HCT116 (cell line): ENCODE data around the gene YAP1. TPM values are rescaled to one million over a fixed set of nuclear protein-coding genes. Genes with fewer than 3 reads are reported as not detected.

ENCODE experiments used
- ATAC-seq: fragments of 200-7000 bp; cut with Tn5 transposase; 2 replicates; pipeline ENCODE4 v1.9.1; 2020; ENCODE audit warnings: mild to moderate bottlenecking, moderate library complexity
- BruUV-seq: library from RNA; stranded (reverse); fragments of 400-500 nt; replicated peaks from 2 replicates; lab custom pipeline; 2021; lab: Mats Ljungman, UMichigan
- CTCF ChIA-PET: fragments of 300-600 bp; sonication (Branson Sonifier 250); formaldehyde crosslinking; loops from one replicate; lab custom pipeline; 2021; ENCODE audit warnings: antibody characterized with exemption; lab: Charles Lee
- POLR2A ChIA-PET: fragments of 300-600, 350-600 bp; sonication (Branson Sonifier 250); formaldehyde crosslinking; loops from one replicate; lab custom pipeline; 2021; ENCODE audit warnings: antibody characterized with exemption; lab: Charles Lee
- RAD21 ChIA-PET, 2 experiments: fragments of 300-600 bp; sonication (Branson Sonifier 250); formaldehyde crosslinking; loops; one replicate each; lab custom pipeline; 2023; ENCODE audit warnings: low total read pairs in 2 of 2; ENCODE audit not compliant: uncharacterized antibody in 2 of 2, unreplicated experiment in 2 of 2, low non-redundant PET in 1 of 2; lab: Charles Lee
- DNase-seq: peaks from one replicate; pipeline ENCODE4 v3.0.0-alpha.2; 2010; ENCODE audit warnings: low read depth, low spot score
- H2AFZ ChIP-seq: fragments of 200-600 bp; shearing (Covaris generic), sonication (generic); 2 replicates; pipeline ENCODE4 v1.6.1; 2017; ENCODE audit warnings: low read depth, mixed run types, mixed read lengths, antibody characterized with exemption, low read length; ENCODE audit not compliant: poor library complexity, severe bottlenecking
- H3K27ac ChIP-seq: 2 replicates; pipeline ENCODE4 v1.5.1; 2012; ENCODE audit warnings: low read depth, low read length
- H3K27me3 ChIP-seq: fragments of 200-600 bp; sonication (generic); 2 replicates; pipeline ENCODE4 v1.6.1; 2016; ENCODE audit warnings: mixed run types, low read length, mixed read lengths; ENCODE audit not compliant: insufficient read depth
- H3K36me3 ChIP-seq, 2 experiments: fragments of 200-500 bp in 1 of 2; fragments of 200-600 bp in 1 of 2; sonication (Bioruptor generic) in 1 of 2; sonication (generic) in 1 of 2; 2 replicates each; pipeline versions ENCODE4 v1.5.1 to v1.6.1; 2014 to 2016; ENCODE audit warnings: low read length in 2 of 2, inconsistent platforms in 1 of 2, mixed read lengths in 1 of 2, mixed run types in 1 of 2; ENCODE audit not compliant: insufficient read depth in 2 of 2, control insufficient read depth in 1 of 2
- H3K4me1 ChIP-seq, 2 experiments: fragments of 200-600 bp in 1 of 2; sonication (generic) in 1 of 2; 2 replicates each; pipeline versions ENCODE4 v1.5.1 to v1.6.1; 2012 to 2017; ENCODE audit warnings: low read length in 2 of 2, inconsistent platforms in 1 of 2, mild to moderate bottlenecking in 1 of 2, mixed read lengths in 1 of 2, mixed run types in 1 of 2, moderate library complexity in 1 of 2; ENCODE audit not compliant: insufficient read depth in 2 of 2, control insufficient read depth in 1 of 2
- H3K4me2 ChIP-seq: fragments of 200-600 bp; sonication (generic); 2 replicates; pipeline ENCODE4 v1.6.1; 2017; ENCODE audit warnings: mixed run types, low read length, mixed read lengths
- H3K4me3 ChIP-seq, 2 experiments: fragments of 200-600 bp in 1 of 2; sonication (generic) in 1 of 2; replicated peaks in 1 of 2; 2 replicates each; pipeline ENCODE4 v1.5.1; 2011 to 2016; ENCODE audit warnings: low read length in 2 of 2, control low read depth in 1 of 2, low read depth in 1 of 2, mild to moderate bottlenecking in 1 of 2, mixed read lengths in 1 of 2, mixed run types in 1 of 2
- H3K79me2 ChIP-seq: fragments of 200-600 bp; sonication (generic); 2 replicates; pipeline ENCODE4 v1.6.1; 2017; ENCODE audit warnings: mild to moderate bottlenecking, mixed run types, low read length, moderate library complexity, mixed read lengths; ENCODE audit not compliant: insufficient read depth
- H3K9ac ChIP-seq: fragments of 200-600 bp; sonication (generic); 2 replicates; pipeline ENCODE4 v1.6.1; 2016; ENCODE audit warnings: low read length, mixed read lengths
- H3K9me2 ChIP-seq: fragments of 200-600 bp; sonication (generic), shearing (Covaris generic); 2 replicates; pipeline ENCODE4 v1.6.1; 2017; ENCODE audit warnings: mixed run types, mild to moderate bottlenecking, moderate library complexity; ENCODE audit not compliant: insufficient read depth
- H3K9me3 ChIP-seq, 2 experiments: fragments of 200-500 bp in 1 of 2; fragments of 200-600 bp in 1 of 2; sonication (Bioruptor generic) in 1 of 2; sonication (generic) in 1 of 2; 2 replicates each; pipeline ENCODE4 v1.6.1; 2014 to 2017; ENCODE audit warnings: low read length in 2 of 2, mixed read lengths in 2 of 2, inconsistent platforms in 1 of 2, low read depth in 1 of 2, mild to moderate bottlenecking in 1 of 2, mixed run types in 1 of 2, moderate library complexity in 1 of 2; ENCODE audit not compliant: control insufficient read depth in 1 of 2, insufficient read depth in 1 of 2
- H4K20me1 ChIP-seq: fragments of 200-600 bp; sonication (generic), shearing (Covaris generic); 2 replicates; pipeline ENCODE4 v1.6.1; 2017; ENCODE audit warnings: mixed run types, mild to moderate bottlenecking, moderate library complexity; ENCODE audit not compliant: insufficient read depth
- ATF3 ChIP-seq: IDR thresholded peaks from 2 replicates; pipeline ENCODE4 v1.6.1; 2012
- REST ChIP-seq: IDR thresholded peaks from 2 replicates; pipeline ENCODE4 v1.6.1; 2012; ENCODE audit warnings: low read depth
- ZBTB33 ChIP-seq: IDR thresholded peaks from 2 replicates; pipeline ENCODE4 v1.6.1; 2011; ENCODE audit warnings: mild to moderate bottlenecking, low read length, moderate library complexity; ENCODE audit not compliant: insufficient replicate concordance; ENCODE audit errors: extremely low read depth
- intact Hi-C: fragments of 100-400 bp; cut with micrococcal nuclease; formaldehyde crosslinking; loops from 2 replicates; pipeline ENCODE4 v1.10.0; 2022
- total RNA-seq: library from RNA; stranded (reverse); gene quantifications from one replicate; pipeline ENCODE4 v1.2.1, GENCODE V29; 2021; ENCODE audit not compliant: unreplicated experiment

The YAP1 gene
- total RNA-seq, 1 experiment from 2014 or later: 88.6 TPM

- DNase-seq (no peak), ATAC-seq (no peak)
- intact Hi-C loops: no loop called here
- Histone ChIP-seq H2AFZ (no peak overlapping the region), H3K9me2 (no peaks in the 10 kb centered on the region), H3K27ac (no peak overlapping the region), H3K36me3 (no peaks in the 10 kb centered on the region), H3K79me2 (no peaks in the 10 kb centered on the region), H3K4me1 (0 out of 4 replicates have a peak, but pooled peaks cover 0 to 3% of the 10 kb centered on the region in 2 experiments), H4K20me1 (no peaks in the 10 kb centered on the region), H3K27me3 (no peaks in the 10 kb centered on the region), H3K4me2 (no peak overlapping the region), H3K9ac (no peak overlapping the region), H3K4me3 (no peak overlapping the region), H3K9me3 (no peaks in the 10 kb centered on the region)
- BruUV-seq: no TSS peak
- ChIA-PET RAD21 (no interaction called here), CTCF (no interaction called here), POLR2A (no interaction called here)
- TF ChIP-seq ATF3 (no peak), ZBTB33 (no peak), REST (no peak)
Measured at GRCh38 chr11:102276362-102276761, 166.1 kb downstream of the YAP1 start.
